HG03064 (cell line): ENCODE measurements around the gene LRFN2.

Experiments used
- ATAC-seq: cut with Tn5 transposase; IDR thresholded peaks from one replicate; pipeline ENCODE4 v1.9.1; 2021; ENCODE audit warnings: low read depth; ENCODE audit not compliant: unreplicated experiment

LRFN2 gene

DNA sequence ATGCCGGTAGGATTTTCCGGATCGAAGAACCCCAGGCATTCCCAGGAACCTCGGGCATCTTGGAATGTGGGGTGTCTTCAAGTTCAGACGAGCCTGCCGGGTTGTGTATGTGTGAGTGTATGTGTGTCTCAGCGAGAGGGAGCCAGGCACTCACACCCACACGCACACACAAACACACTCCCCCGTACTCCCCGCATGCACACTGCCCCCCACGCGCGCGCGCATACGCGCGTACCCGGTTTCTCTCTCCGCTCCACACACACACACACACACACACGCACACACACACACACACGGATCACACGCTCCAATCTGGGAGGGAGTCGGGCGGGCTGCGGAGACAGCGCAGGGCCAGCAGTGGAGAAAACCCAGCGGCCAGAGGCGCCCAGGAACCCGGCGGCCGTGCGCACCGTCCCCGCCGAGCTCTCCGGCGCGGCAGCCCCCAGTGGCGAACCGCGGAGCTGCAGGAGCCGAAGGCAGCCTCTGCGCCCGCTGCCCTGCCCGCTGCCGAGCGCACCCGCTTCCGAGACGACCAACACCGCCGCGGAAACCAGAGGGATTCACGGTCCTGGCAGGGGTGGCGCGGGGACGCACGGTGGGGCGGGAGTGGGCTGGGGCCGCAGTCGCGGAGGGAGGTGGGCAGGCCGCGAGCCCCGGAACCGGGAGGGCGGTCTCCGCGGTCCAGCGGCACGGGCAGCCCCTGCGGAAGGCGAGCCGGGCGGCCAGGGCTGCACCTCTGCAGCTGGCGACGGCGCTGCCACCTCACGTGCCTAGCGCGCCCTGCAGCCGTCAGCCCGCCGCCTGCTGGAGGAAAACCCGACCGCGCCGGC, at the start of gene LRFN2:
LRFN2 (minus strand) TSS at position 125 of the 830 bp plus-strand sequence.
- no peak for ATAC-seq

DNA sequence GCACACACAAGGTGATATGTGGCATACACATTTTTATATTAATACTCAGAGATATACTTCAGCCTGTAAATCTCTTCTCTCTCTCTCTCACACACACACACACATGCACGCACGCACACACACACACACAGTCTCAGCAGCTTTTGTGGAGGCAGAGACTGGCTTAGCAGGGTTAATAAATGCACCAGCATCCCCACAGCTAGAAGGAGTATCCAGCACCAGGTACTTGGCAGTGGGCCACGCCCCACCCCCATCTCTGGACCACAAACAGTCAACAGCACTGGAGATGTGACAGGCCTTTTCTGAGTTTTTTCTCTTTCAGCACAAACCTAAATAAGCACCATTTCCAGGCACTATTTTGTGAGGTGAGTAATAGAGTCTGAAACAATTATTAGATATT, 47.3 kb upstream of the LRFN2 start:
- no peak for ATAC-seq

DNA sequence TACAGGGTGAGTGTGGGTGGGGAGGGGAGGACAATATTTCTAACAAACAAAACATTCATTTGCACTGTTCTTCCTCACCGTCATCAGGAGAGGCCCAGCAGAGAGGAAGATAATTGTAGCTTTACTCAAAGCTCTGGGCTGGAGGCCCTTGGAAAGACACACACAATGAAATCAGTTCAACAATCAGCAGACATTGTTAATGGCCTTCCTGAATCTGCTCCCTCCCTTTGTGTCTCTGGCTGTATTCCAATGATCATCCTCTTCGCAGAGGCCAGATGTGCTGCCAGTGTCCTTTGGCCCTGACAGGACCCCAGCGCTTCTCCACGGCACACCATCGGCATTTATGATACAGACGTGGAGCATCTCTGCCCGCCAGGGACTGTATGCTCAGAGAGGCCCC, 44.6 kb upstream of the LRFN2 start:
- no peak for ATAC-seq

DNA sequence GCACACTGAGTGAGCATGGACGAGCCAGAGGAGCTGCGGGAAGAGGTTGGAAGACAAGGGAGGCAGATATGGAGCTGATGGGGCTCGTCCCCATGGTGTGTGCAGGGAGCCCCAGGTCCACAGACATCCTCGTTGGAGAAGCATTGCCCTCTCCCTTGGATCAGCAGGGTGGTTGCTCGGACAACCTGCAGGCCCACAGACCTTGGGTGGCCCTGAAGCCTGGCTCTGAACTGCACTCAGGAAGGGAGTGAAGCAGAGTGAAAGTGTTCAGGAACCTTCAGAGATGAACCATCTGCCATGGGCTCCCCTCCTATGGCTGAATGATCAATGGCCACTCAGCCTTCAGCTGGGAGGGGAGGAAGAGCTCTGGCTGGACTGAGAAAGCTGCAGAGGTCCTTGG, 43.3 kb upstream of the LRFN2 start:
- ATAC-seq = no peak

DNA sequence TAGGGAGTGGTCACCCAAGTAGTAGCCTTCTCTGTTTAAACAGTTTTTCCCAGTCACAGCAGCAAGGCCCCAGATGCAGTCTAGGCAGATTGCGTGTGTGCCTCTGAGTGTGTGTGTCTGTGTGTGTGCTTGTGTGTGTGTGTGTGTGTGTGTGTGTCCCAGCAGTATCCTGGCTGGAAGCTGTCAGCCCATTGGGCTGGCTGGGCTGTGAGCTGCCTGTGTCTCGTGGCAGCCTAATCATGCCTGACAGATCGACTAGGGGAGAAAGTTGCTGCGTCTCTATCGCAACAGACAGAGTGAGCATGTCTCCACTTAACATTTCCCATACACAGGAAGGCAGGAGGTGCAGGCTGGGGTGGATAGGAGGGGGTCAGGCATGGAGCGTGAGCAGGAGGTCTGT, 42.9 kb upstream of the LRFN2 start:
- no peak for ATAC-seq

DNA sequence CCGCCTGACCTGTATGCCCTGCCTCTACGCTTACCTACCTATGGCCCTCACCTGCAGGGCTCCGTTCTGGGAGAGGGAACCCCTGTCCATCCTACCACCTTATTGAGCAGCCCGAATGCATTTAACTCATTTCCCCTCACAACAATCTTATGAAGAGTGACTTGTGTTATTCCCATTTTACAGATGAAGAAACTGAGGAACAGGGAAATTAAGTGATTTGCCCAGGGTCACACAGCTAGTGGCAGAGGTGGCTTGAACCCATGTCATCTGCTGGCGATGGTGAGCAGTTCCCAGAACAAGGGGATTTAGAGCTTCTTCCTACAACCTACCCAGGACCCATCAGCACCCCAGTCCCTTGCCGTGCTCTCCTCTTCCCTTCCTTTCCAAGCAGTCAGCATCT, 42.3 kb upstream of the LRFN2 start:
- ATAC-seq = no peak

DNA sequence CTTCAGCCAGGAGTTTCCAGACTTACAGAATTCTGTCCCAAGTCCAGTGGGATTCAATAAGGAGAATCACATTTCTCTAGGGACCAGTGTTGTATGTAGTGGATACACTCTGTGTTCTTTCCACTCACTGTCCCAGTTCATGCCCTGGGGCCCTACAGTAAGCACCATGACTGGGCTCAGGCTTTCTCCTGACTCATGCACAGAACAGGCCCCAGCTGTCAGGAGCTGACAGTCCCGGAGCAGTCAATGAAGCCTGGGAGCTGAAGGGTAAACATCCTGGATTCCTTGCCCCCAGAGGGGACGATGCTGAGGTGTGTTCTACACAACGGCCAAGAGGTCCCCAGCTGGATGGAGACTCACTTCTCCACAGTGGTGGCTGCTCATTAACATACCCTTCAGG, 40.2 kb upstream of the LRFN2 start:
- no peak for ATAC-seq

DNA sequence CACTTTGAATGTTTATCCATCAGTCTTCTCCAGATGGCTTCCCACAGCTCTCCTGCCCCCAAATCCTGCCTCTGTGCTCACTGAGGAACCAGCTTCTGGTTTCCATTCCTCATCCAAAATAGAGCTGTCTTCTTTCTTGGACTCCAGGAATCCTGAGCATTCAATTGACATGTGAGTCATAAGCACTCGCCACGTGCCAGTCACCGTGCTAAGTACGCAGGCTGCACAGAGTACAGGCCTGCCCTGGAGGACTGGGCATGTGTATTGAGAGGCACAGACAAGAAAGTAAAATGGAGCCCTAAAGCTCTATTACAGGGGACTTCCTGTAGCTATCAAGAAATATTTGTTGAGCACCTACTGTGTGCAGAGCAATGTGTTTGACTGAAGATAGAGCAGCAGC, 39.7 kb upstream of the LRFN2 start:
- no peak for ATAC-seq

DNA sequence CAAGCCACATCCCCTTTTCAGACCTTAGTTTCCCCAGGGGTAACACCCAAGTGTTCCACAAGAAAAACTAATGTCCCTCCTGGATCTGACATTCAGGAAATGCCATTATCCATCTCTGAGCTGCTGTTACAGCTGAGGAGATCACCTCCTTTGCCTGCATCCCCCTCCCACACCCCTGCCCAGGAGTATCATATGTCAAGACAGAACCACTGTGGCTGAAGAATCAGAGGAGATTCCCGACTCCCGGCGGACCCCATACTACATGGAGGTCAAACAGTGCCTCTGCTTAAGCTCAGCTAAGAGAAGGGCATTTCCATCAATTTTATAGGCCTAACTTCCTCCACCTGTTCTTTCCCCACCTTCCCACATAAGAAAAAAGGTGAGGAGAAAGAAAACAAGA, 36.8 kb upstream of the LRFN2 start:
- no peak for ATAC-seq

DNA sequence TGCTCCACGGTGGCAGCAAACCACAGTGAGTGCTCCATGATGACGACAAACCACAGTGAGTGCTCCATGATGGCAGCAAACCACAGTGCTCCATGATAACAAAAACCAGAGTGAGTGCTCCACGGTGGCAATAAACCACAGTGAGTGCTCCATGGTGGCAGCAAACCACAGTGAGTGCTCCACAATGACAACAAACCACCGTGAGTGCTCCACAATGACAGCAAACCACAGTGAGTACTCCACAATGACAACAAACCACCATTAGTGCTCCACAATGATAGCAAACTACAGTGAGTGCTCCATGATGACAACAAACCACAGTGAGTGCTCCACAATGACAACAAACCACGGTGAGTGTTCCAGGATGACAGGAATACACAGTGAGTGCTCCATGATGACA, 36.0 kb upstream of the LRFN2 start:
- ATAC-seq = no peak

DNA sequence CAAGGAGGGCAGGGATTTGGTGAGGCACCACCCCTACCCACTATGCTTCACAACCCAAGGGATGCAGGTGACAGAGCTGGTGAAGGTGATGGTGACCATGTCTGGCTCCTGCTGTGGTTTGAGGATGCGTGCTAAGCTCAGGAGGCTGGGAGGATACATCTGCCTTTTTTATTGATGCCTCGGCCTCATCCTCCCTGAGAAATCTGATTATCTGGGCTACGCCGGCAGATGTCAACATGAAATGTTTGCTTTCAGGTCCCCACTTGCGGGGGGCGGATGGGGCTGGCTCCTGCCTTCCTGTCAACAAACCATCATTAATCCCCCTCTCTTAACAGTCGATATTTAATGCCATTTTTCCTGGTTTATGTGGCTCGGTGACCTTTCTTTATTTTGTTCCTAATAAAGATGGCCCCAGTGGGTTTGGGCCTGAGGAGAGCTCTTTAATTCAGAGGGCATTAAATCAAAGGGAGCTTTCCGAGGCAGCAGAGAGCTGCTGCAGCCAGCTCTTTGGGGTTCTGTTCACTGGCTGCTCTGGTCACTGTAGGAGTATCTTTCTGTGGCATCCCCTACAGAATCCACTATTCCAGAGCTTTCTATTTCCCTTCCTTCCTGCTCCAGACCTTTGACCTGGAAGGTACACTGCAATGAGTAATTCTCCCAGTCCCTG, 33.5 kb upstream of the LRFN2 start:
- ATAC-seq = no peak

DNA sequence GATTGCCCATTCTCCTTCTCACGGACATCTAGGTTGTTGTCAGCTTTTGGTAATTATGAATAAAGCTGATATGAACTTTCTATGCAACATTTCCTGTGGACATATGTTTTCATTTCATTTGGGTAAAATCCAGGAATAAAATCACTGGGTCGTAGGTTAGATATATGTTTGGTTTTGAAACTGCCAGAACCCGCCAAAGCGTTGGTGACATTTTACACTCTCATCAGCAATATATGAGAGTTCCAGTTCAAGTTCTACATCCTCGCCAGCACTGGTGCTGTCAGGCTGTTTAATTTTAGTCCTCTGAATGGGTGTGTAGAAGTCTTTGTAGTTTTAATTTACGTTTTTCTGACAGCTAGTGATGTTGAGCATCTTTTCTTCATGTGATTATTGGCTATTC, 27.5 kb upstream of the LRFN2 start:
- ATAC-seq = no peak

DNA sequence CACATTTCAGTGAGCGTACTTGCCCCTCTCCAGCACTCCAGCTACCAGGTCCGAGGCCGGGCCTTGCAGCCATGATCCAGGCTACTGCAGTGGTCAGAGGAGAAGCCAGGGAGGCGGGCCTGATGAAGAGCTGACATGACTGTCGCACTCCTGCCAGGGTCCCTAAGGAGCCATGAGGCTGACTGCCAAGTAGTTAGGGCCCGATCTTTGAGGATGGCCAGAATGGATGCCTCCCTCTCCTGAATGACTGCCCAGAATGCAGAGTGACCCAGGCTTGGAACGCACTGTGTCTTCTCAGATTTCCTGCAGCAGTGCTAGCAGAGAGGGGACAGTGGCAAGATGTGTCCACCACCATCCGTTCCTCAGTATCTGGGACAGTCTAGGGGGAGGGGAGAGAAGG, 24.7 kb upstream of the LRFN2 start:
- ATAC-seq = no peak

DNA sequence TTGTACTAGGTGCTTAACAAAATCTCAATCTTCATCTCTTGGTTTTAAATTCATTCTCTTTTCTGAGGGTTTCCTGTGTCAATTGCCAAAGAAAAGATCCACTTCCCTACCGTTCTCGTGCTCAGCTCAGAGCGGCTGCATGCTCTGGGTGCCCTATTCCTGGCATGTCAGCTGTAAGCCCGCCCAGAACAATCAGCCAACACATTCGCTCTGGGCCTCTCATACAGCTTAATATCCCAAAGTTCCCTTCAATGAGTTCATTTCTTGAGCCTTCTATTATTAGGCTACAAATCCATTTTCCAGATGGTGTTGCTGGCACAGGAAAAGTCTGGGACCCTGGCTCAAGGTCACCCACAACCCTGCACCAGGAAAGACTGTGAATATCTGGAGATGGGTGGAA, 24.3 kb upstream of the LRFN2 start:
- ATAC-seq = no peak

DNA sequence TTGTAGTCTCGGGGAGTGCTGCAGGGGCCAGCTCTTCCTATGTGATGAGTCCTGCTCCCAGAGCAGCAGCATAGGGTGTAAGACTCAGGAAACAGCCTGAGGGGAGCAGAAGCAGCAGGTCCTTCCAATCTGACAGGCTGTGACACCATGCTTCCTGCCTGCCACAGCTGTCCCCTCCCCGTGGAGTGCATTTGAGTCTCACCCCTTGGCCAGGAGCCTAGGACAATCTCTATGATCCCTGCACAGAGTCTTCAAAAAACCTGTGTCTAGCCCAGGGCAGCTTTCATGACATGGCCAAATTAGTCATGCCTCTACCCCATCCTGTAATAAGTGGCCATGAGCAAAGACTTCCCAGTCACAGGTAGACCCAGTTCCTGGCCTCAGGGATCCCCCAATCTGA, 23.1 kb upstream of the LRFN2 start:
- ATAC-seq = no peak

DNA sequence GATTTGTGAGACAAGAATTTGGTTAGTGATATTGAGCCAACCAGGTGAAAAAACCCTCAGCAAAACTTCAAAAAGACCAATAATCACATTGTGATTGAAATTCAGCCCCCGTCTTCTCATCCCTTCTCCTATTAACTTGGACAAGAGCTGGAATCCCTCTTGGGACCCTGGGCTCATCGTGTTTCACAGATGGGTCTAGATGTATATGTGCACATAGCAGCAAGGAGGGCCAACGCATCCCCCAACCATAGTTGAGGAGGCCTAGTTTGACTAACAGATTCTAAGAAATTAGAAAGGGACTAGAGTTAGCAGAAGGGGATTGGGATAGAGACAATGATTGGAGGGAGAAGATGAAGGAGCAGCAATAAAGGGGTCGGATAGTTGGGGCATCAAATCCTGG, 19.8 kb upstream of the LRFN2 start:
- ATAC-seq = no peak

DNA sequence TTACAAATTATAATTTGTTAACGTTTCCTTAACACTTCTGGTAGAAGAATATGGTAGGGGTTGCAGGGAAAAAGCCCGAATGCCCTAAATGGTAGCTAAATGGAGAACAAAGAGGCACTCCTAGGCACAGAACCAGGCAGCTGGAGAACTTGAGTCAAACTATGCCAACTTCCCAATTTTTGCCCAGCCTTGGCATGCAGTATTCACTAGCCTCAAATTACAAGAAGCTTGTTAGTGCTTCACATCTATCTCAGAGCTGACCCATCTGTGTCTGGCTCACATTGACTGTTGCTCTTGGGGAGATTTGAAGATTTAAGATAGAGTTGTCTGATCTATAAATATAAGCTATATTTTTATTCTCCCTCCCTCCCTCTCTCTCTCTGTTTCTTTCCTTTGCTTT, 19.4 kb upstream of the LRFN2 start:
- ATAC-seq = no peak

DNA sequence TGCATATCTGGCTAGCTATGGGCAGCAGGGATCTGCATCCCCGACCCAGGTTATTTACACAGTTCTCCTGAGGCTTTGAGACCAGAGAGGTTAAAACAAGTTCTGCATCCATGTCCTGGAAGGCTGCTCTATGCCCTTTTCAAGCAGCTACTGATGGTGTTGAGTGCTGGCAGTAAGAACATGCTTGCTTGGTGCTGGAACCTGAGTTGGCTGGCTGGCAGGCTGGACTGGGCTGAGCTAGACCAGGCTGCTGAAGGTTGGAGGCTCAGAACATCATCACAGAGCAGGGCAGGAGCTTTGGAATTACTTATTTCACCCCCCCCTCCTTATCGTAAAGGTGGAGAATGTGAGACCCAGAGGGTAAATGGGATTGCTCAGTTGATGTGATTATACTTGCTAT, 16.9 kb upstream of the LRFN2 start:
- no peak for ATAC-seq

DNA sequence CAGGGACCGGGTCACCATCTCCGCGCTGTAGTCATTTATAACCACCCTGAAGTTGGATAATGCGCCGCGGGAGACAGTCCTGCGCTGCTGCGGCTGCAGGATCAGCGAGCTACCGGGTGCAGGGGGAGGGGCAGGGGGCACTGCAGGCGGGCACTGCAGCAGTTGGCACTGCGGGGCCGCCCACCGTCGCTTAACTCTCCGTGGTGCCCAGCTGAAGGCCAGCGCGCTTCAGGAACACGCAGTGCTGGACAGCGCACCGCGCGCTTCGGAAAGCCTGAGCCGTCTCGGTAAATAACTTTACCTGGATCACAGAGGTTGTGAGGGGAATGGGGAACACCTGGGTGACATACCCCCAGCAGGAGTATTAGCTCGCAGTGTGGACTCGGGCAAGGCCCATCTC, 12.4 kb upstream of the LRFN2 start:
- no peak for ATAC-seq

DNA sequence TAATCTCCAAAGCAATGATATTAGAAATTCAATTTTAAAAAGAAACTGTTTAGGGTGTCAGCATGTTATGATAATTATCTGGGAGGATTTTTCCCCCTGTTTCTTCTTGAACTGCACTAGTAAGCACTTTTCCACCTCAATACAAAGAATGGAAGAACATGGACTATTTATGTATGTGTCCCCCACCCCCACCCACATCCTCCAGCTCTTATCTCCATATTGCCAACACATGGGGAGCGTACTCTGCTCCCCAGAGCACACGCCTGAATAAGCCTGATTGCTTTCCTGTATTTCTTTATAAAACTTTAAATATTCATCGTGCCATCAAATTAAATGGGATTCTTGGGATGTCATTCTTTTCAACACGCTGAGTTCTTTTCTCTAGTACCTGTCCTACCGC, 11.4 kb upstream of the LRFN2 start:
- no peak for ATAC-seq

DNA sequence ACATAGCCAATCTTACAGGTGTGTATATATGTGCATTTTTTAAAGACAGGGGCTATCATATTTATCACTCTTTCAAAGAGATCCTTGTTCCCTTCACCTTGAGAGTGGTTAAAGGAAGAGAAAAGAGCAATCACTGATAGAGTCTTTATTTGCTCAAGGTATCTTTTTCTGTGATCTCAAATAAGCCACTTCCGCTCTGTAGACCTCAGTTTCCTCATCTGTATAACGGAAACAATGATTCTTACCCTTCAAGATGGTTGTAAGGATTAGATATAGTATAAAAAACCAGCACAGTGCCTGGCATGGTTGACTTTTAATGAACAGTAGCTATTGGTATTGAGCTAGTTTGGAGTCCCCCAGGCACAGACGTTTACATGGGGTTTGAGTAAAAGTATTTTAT, 10.1 kb upstream of the LRFN2 start:
- ATAC-seq = no peak

DNA sequence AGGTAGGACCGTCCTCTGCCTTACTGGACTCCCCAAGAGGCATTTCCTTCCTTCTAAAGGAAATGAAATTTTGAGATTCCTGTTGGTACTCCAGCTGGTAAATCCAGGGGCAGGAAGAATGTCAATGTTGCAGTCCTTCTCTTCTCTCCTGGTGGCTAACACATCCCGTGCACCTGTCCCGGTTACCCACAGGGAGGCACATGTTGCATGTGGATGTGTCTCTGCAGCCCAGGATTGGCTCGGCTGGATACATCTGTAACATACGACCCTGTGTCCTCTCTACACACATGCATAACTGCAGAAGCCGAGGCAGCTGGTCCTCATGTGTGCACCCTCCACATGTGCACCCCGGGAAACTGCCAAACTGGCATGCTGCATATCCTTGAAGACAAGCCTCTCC, 1.3 kb upstream of the LRFN2 start:
- no peak for ATAC-seq

DNA sequence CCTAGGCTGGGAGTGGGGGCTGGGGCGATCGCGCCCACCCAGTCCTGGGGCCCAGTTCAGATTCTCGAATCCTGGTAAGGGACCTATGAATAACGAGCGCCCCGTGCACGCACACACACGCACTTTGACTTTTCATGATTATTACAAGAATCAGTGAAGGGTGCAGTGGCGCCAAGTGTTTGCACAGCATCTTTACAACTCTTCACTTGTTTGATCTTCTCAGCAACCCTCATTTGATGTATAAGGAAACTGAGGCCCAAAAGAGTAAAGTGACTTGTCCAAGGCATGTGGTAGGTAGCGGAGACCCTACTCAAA, 863 bp upstream of the LRFN2 start:
- ATAC-seq = no peak
